ENCODE results near the gene LEKR1.

The LEKR1 gene

GRCh38 chr3:157088601-157089454 is 262.7 kb downstream of the LEKR1 start:
- DNase-seq (peak; percentile 96 to 97), ATAC-seq (peak; percentile 90)
- Mint-ChIP-seq H3K27me3 (no peaks in the 10 kb centered on the region), H3K9me3 (peaks cover 6 to 7% of the 10 kb centered on the region in 2 donors), H3K4me1 (peaks cover 78% of the 10 kb centered on the region), H3K27ac (peak overlapping the region; percentile 94 to 96), H3K4me3 (peak overlapping the region; percentile 82 to 83)

GRCh38 chr3:157089455-157090221 is 263.5 kb downstream of the LEKR1 start:
- peak overlapping the region; percentile 94 to 96 for H3K27ac Mint-ChIP-seq
- DNase-seq: no peak
- H3K27me3 Mint-ChIP-seq: peaks cover 3% of the 10 kb centered on the region
- H3K4me1 Mint-ChIP-seq: peaks cover 82% of the 10 kb centered on the region
- H3K9me3 Mint-ChIP-seq: peaks cover 6 to 7% of the 10 kb centered on the region in 2 donors
- peak overlapping the region; percentile 82 to 83 for H3K4me3 Mint-ChIP-seq
- ATAC-seq: peak; percentile 48

GRCh38 chr3:157091083-157091833 is 265.1 kb downstream of the LEKR1 start:
- Mint-ChIP-seq H3K4me3 (no peak overlapping the region), H3K9me3 (peaks cover 6 to 7% of the 10 kb centered on the region in 2 donors), H3K4me1 (peaks cover 77% of the 10 kb centered on the region), H3K27me3 (peaks cover 6% of the 10 kb centered on the region), H3K27ac (no peak overlapping the region)
- DNase-seq (no peak), ATAC-seq (no peak)

GRCh38 chr3:157092230-157092629 is 266.1 kb downstream of the LEKR1 start:
- Mint-ChIP-seq H3K4me1 (peaks cover 67% of the 10 kb centered on the region), H3K27ac (peak overlapping the region in 1 of 2 donors; percentile 81), H3K4me3 (no peak overlapping the region), H3K27me3 (peaks cover 6% of the 10 kb centered on the region), H3K9me3 (peaks cover 6 to 7% of the 10 kb centered on the region in 2 donors)
- DNase-seq (no peak), ATAC-seq (no peak)

GRCh38 chr3:157093096-157093495 is 266.9 kb downstream of the LEKR1 start:
- H3K27ac Mint-ChIP-seq: peak overlapping the region in 1 of 2 donors; percentile 59
- ATAC-seq: peak; percentile 10
- H3K4me3 Mint-ChIP-seq: peak overlapping the region in 1 of 2 donors; percentile 53

GRCh38 chr3:157094301-157094700 is 268.1 kb downstream of the LEKR1 start:
- Mint-ChIP-seq H3K27ac (no peak overlapping the region), H3K4me1 (peaks cover 65% of the 10 kb centered on the region), H3K9me3 (peaks cover 6 to 7% of the 10 kb centered on the region in 2 donors), H3K27me3 (peaks cover 6% of the 10 kb centered on the region), H3K4me3 (no peak overlapping the region)
- no peak for DNase-seq
- no peak for ATAC-seq

More at GRCh38 chr3:157093096-157093495, 266.9 kb downstream of the LEKR1 start:
- Mint-ChIP-seq H3K9me3 (peaks cover 6 to 7% of the 10 kb centered on the region in 2 donors), H3K4me1 (peaks cover 61% of the 10 kb centered on the region), H3K27me3 (peaks cover 6% of the 10 kb centered on the region)
- DNase-seq: peak in 1 of 2 donors; percentile 22

- DNase-seq: no peak
- Mint-ChIP-seq H3K4me1 (peaks cover 65% of the 10 kb centered on the region), H3K27ac (peak overlapping the region in 1 of 2 donors; percentile 16), H3K9me3 (peaks cover 6 to 7% of the 10 kb centered on the region in 2 donors), H3K27me3 (peaks cover 6% of the 10 kb centered on the region), H3K4me3 (no peak overlapping the region)
- ATAC-seq: no peak
Measured at GRCh38 chr3:157094751-157095480, 268.8 kb downstream of the LEKR1 start.

All from stimulated activated naive CD8-positive, alpha-beta T cell treated with anti-CD3 and anti-CD28 coated beads, Interleukin-15, amount 100 ng/mL, for 72 hours (primary cell).